Activated CD4-positive, alpha-beta T cell treated with anti-CD3 and anti-CD28 coated beads, Interleukin-2, Interleukin-4, amounts not matched to agents 100 ng/mL and 50 ng/mL, durations not matched to agents 16 hours and 8 hours (primary cell): Measurements from ENCODE around the gene ELMO1.

Source experiments
- DNase-seq: peaks from one replicate; pipeline ENCODE4 v3.0.0-alpha.2; 2020; ENCODE audit warnings: low spot score

ELMO1 gene

GRCh38 chr7:37431413-37431812 is 17.3 kb downstream of the ELMO1 start:
- DNase-seq = no peak

- no peak for DNase-seq
Measured at GRCh38 chr7:37430640-37431039, 18.0 kb downstream of the ELMO1 start.

- DNase-seq = no peak
Measured at GRCh38 chr7:37430171-37430570, 18.5 kb downstream of the ELMO1 start.

- DNase-seq = no peak
Measured at GRCh38 chr7:37429435-37429791, 19.3 kb downstream of the ELMO1 start.

GRCh38 chr7:37428681-37429434 is 19.8 kb downstream of the ELMO1 start:
- no peak for DNase-seq

GRCh38 chr7:37427276-37427940 is 21.3 kb downstream of the ELMO1 start:
- DNase-seq = no peak

GRCh38 chr7:37425498-37425897 is 23.2 kb downstream of the ELMO1 start:
- DNase-seq = no peak

- DNase-seq = no peak
Measured at GRCh38 chr7:37424995-37425394, 23.7 kb downstream of the ELMO1 start.

GRCh38 chr7:37424521-37424920 is 24.1 kb downstream of the ELMO1 start:
- peak; percentile 53 for DNase-seq

- DNase-seq = no peak
Measured at GRCh38 chr7:37421861-37422500, 26.7 kb downstream of the ELMO1 start.

GRCh38 chr7:37420946-37421695 is 27.5 kb downstream of the ELMO1 start:
- no peak for DNase-seq

- DNase-seq = no peak
Measured at GRCh38 chr7:37419496-37419895, 29.2 kb downstream of the ELMO1 start.

- no peak for DNase-seq
Measured at GRCh38 chr7:37418381-37418780, 30.3 kb downstream of the ELMO1 start.

- no peak for DNase-seq
Measured at GRCh38 chr7:37417107-37417474, 31.6 kb downstream of the ELMO1 start.

- no peak for DNase-seq
Measured at GRCh38 chr7:37416378-37417106, 32.1 kb downstream of the ELMO1 start.

- no peak for DNase-seq
Measured at GRCh38 chr7:37415629-37416028, 33.0 kb downstream of the ELMO1 start.

- no peak for DNase-seq
Measured at GRCh38 chr7:37414352-37414983, 34.2 kb downstream of the ELMO1 start.

GRCh38 chr7:37411444-37412034 is 37.1 kb downstream of the ELMO1 start:
- DNase-seq = no peak

GRCh38 chr7:37410305-37411229 is 38.1 kb downstream of the ELMO1 start:
- DNase-seq = peak; percentile 27

- no peak for DNase-seq
Measured at GRCh38 chr7:37409461-37409860, 39.2 kb downstream of the ELMO1 start.
